Measurements from ENCODE around the gene KCTD7. TPM values are rescaled to one million over a fixed set of nuclear protein-coding genes. Genes with fewer than 3 reads are reported as not detected.

The KCTD7 gene
- total and polyA plus RNA-seq, 10 of the 15 experiments (the other 5 are each of a cell fraction or from before 2014, with no cell fraction given) = 1.6 to 18.0 (median 9.4) TPM

DNA sequence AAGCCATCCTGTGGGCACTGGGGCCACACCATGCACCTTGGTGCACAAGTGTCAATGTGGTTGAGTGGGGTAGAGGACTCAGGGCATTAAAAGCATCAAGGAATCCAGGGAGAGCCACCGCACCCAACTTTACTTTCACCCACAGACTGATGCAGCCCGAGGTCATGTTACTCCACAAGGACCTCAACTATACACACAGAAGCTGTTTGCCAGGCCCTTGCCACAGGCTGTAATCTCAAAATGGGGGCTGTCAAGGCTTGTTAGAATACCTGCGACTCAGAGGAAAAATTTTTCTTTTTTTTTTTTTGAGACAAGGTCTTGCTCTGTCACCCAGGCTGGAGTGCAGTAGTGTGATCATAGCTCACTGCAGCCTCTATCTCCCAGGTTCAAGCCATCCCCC lies 26.5 kb upstream of the KCTD7 start:
- FAIRE-seq (no peak), ATAC-seq (no peak), DNase-seq (ENCODE audit: low read depth, low spot score) (no peak)
- ChIA-PET POLR2A (no interaction called here), CTCF (no interaction called here), SMC1A (ENCODE audit: uncharacterized antibody, unreplicated experiment) (interaction anchor here (0.8 kb wide), 1 partner anchor 99 kb away, joined by 4 read pairs; no protein-coding TSS in a partner anchor), RAD21 (ENCODE audit: unreplicated experiment) (no interaction called here)
- H3K27ac ChIP-seq (ENCODE audit: control insufficient read depth, insufficient read depth) = no peak overlapping the region
- H3K9me3 ChIP-seq (replicated peaks; ENCODE audit: control insufficient read depth, insufficient read depth, low read length) = no peaks in the 10 kb centered on the region
- no peak overlapping the region for H3K4me3 ChIP-seq
- H3K9ac ChIP-seq (ENCODE audit: control insufficient read depth, insufficient read depth, low read length) = no peak overlapping the region
- intact Hi-C loops (cut with micrococcal nuclease; ENCODE audit: unreplicated experiment) (no loop called here), in situ Hi-C loops (cut with MboI) (no loop called here)
- H3K36me3 ChIP-seq (ENCODE audit: control insufficient read depth in 2 of 2, insufficient read depth in 2 of 2, low read length in 1 of 2) = no peaks in the 10 kb centered on the region
- BruUV-seq (replicated peaks) = no TSS peak
- no peak overlapping the region for H3K4me2 ChIP-seq (ENCODE audit: control insufficient read depth, insufficient read depth)
- no peaks in the 10 kb centered on the region for H3K27me3 ChIP-seq (replicated peaks in 1 of 2; ENCODE audit: control insufficient read depth in 2 of 2, insufficient read depth in 2 of 2, low read length in 1 of 2)
- no peaks in the 10 kb centered on the region for H3K4me1 ChIP-seq (ENCODE audit: control insufficient read depth, insufficient read depth, low read length)
- no peaks in the 10 kb centered on the region for H3K79me2 ChIP-seq (ENCODE audit: control insufficient read depth, insufficient read depth, low read length)
- H2AFZ ChIP-seq (ENCODE audit: control insufficient read depth, low read depth, low read length) = no peak overlapping the region
- 93% methylated on average over 3 of the region's 3 CpGs for WGBS (ENCODE audit: insufficient coverage, insufficient replicate concordance, low lambda C conversion rate, missing lambda C conversion rate)
- no peaks in the 10 kb centered on the region for H4K20me1 ChIP-seq (ENCODE audit: control insufficient read depth, insufficient read depth)
- no peak for TF ChIP-seq ASH2L (IDR thresholded peaks at IDR 0.05; ENCODE audit: borderline replicate concordance, low read depth)
- TF ChIP-seq RUNX3 (IDR thresholded peaks at IDR 0.05; ENCODE audit: low read length) = no peak
- TF ChIP-seq ZNF24 (IDR thresholded peaks at IDR 0.05) = no peak
- TF ChIP-seq, protein P1, sequence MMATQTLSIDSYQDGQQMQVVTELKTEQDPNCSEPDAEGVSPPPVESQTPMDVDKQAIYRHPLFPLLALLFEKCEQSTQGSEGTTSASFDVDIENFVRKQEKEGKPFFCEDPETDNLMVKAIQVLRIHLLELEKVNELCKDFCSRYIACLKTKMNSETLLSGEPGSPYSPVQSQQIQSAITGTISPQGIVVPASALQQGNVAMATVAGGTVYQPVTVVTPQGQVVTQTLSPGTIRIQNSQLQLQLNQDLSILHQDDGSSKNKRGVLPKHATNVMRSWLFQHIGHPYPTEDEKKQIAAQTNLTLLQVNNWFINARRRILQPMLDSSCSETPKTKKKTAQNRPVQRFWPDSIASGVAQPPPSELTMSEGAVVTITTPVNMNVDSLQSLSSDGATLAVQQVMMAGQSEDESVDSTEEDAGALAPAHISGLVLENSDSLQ (IDR thresholded peaks at IDR 0.05) = no peak
- TF ChIP-seq RCOR1 (conservative IDR thresholded peaks at IDR 0.05; ENCODE audit: low read depth, low read length) = no peak
- TF ChIP-seq, protein P2, sequence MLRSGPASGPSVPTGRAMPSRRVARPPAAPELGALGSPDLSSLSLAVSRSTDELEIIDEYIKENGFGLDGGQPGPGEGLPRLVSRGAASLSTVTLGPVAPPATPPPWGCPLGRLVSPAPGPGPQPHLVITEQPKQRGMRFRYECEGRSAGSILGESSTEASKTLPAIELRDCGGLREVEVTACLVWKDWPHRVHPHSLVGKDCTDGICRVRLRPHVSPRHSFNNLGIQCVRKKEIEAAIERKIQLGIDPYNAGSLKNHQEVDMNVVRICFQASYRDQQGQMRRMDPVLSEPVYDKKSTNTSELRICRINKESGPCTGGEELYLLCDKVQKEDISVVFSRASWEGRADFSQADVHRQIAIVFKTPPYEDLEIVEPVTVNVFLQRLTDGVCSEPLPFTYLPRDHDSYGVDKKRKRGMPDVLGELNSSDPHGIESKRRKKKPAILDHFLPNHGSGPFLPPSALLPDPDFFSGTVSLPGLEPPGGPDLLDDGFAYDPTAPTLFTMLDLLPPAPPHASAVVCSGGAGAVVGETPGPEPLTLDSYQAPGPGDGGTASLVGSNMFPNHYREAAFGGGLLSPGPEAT (IDR thresholded peaks at IDR 0.05; ENCODE audit: low read depth) = no peak
- no peak for TF ChIP-seq ZBTB4 (CRISPR knock-in tag; IDR thresholded peaks at IDR 0.05)
- TF ChIP-seq MEF2A (IDR thresholded peaks at IDR 0.05; ENCODE audit: insufficient read depth, low read depth, low read length) = no peak
- TF ChIP-seq IKZF1 (conservative IDR thresholded peaks at IDR 0.05) = no peak
- no peak for TF ChIP-seq CBX3 (IDR thresholded peaks at IDR 0.05; ENCODE audit: borderline replicate concordance, low read depth)
- no peak for TF ChIP-seq EGR1 (IDR thresholded peaks at IDR 0.05; ENCODE audit: borderline replicate concordance in 1 of 2, low read depth in 2 of 2, low read length in 2 of 2)
- TF ChIP-seq BMI1 (IDR thresholded peaks at IDR 0.05; ENCODE audit: borderline replicate concordance) = no peak
- TF ChIP-seq NBN (IDR thresholded peaks at IDR 0.05) = no peak
- no peak for TF ChIP-seq SUPT20H (IDR thresholded peaks at IDR 0.05; ENCODE audit: borderline replicate concordance, control insufficient read depth, low read depth, low read length)
- TF ChIP-seq CEBPZ (IDR thresholded peaks at IDR 0.05; ENCODE audit: low read depth, low read length) = no peak
